ENCODE data around the gene PLXNA4.

The PLXNA4 gene

DNA sequence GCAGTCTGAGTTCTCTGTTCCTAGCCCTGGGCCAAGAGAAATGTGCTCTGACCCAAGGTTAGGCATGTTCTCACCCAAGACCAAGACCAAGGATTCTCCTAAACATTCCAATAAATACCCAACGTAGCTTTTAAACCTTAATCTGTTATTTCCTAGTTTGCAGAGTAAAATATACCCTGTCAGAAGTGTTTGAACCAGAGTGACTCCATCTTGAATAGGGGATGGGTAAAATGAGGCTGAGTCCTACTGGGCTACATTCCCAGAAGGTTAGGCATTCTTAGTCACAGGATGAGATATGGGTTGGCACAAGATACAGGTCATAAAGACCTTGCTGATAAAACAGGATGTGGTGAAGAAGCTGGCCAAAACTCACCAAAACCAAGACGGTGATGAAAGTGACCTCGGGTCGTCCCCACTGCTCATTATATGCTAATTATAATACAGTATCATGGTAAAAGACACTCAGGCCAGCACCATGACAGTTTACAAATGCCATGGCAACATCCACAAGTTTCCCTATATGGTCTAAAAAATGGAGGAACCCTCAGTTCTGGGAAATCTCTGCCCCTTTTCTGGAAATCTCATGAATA is 27.7 kb downstream of the PLXNA4 start:
- TF ChIP-seq CTCF (IDR thresholded peaks at IDR 0.05; ENCODE audit: low read depth, low read length), result no peak
- Histone ChIP-seq H3K36me3 (replicated peaks; ENCODE audit: low read depth, low read length) (no peaks in the 10 kb centered on the region), H3K27ac (ENCODE audit: low read length) (no peak overlapping the region), H3K4me1 (ENCODE audit: low read length) (no peaks in the 10 kb centered on the region), H3K9me3 (ENCODE audit: insufficient read depth, low read length) (no peaks in the 10 kb centered on the region), H3K4me2 (ENCODE audit: low read length) (no peak overlapping the region), H2AFZ (ENCODE audit: low read depth, low read length) (no peak overlapping the region), H3K4me3 (ENCODE audit: low read length) (no peak overlapping the region), H4K20me1 (ENCODE audit: insufficient read depth, low read length) (no peaks in the 10 kb centered on the region), H3K27me3 (ENCODE audit: low read depth, low read length) (peaks cover 22% of the 10 kb centered on the region), H3K79me2 (ENCODE audit: low read length) (no peaks in the 10 kb centered on the region), H3K9ac (ENCODE audit: low read length) (no peak overlapping the region)

DNA sequence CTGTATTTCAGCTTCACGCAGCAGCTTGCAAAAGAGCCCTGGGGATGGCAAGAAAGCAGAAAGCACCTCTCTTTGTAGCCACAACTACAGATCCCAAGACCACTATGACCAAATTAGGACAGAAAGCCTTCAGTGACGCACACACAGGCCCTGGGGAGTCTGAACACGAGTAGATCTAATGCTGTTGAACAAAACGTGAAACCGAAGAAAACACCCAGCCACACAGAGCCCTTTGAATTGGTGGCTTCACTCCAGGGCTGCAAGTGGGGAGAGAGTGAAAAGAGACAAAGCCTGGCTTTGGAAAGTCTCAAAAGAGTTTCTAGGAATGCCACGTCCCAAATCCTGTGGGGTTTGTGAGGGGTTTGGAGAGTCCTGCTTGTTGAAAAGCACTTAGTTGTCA is 28.4 kb downstream of the PLXNA4 start:
- Histone ChIP-seq H3K9me3 (ENCODE audit: insufficient read depth, low read length) (no peaks in the 10 kb centered on the region), H3K27ac (ENCODE audit: low read length) (no peak overlapping the region), H3K27me3 (ENCODE audit: low read depth, low read length) (peaks cover 30% of the 10 kb centered on the region), H2AFZ (ENCODE audit: low read depth, low read length) (no peak overlapping the region), H4K20me1 (ENCODE audit: insufficient read depth, low read length) (no peaks in the 10 kb centered on the region), H3K79me2 (ENCODE audit: low read length) (no peaks in the 10 kb centered on the region), H3K9ac (ENCODE audit: low read length) (no peak overlapping the region), H3K4me2 (ENCODE audit: low read length) (no peak overlapping the region), H3K4me1 (ENCODE audit: low read length) (no peaks in the 10 kb centered on the region), H3K36me3 (replicated peaks; ENCODE audit: low read depth, low read length) (no peaks in the 10 kb centered on the region), H3K4me3 (ENCODE audit: low read length) (no peak overlapping the region)
- TF ChIP-seq CTCF (IDR thresholded peaks at IDR 0.05; ENCODE audit: low read depth, low read length), result no peak
- TF ChIP-seq EZH2phosphoT487 (IDR thresholded peaks at IDR 0.05; ENCODE audit: low read depth), result no peak

DNA sequence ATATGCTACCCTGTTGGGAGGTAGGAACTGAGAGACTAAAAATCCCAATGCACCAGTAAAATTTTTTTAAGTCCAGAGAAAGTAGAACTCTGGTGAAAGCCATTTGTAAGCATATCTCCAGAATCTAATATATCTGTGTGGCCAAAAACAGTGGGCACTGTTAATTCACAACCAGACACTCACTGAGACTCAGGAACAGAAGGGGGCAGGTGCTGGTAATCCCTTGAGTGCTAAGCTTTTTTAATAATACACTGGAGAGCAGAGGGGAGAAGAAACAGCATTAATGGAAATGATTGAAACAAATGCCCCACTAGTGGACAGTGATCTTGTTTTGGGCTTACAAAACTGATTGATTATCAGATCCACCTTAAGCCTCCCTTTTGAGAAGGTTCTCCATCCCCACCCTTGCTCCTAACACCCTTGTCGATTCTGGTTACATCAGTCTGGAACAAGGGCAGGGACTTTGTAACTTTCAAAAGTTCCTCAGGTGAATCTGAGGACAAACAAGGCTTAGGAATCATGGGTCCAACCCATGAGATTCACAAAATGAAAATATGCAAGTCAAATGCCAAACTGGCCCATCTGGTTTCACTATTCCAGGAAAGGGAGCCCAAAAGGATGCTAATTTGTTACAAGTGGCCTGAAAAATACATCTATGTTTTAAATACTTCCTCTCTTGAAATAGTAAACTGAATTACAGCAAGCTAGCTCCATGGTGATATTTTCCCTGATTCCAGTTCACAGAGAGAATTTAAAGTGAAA is 29.7 kb downstream of the PLXNA4 start:
- H3K36me3 ChIP-seq (replicated peaks; ENCODE audit: low read depth, low read length), result no peaks in the 10 kb centered on the region
- no peak overlapping the region for H2AFZ ChIP-seq (ENCODE audit: low read depth, low read length)
- H4K20me1 ChIP-seq (ENCODE audit: insufficient read depth, low read length), result no peaks in the 10 kb centered on the region
- H3K9ac ChIP-seq (ENCODE audit: low read length), result no peak overlapping the region
- H3K27me3 ChIP-seq (ENCODE audit: low read depth, low read length), result peaks cover 39% of the 10 kb centered on the region
- no peaks in the 10 kb centered on the region for H3K79me2 ChIP-seq (ENCODE audit: low read length)
- no peak overlapping the region for H3K4me2 ChIP-seq (ENCODE audit: low read length)
- no peak for TF ChIP-seq EZH2phosphoT487 (IDR thresholded peaks at IDR 0.05; ENCODE audit: low read depth)
- no peak for TF ChIP-seq CTCF (IDR thresholded peaks at IDR 0.05; ENCODE audit: low read depth, low read length)
- no peaks in the 10 kb centered on the region for H3K4me1 ChIP-seq (ENCODE audit: low read length)
- H3K27ac ChIP-seq (ENCODE audit: low read length), result no peak overlapping the region
- H3K4me3 ChIP-seq (ENCODE audit: low read length), result no peak overlapping the region
- H3K9me3 ChIP-seq (ENCODE audit: insufficient read depth, low read length), result no peaks in the 10 kb centered on the region

DNA sequence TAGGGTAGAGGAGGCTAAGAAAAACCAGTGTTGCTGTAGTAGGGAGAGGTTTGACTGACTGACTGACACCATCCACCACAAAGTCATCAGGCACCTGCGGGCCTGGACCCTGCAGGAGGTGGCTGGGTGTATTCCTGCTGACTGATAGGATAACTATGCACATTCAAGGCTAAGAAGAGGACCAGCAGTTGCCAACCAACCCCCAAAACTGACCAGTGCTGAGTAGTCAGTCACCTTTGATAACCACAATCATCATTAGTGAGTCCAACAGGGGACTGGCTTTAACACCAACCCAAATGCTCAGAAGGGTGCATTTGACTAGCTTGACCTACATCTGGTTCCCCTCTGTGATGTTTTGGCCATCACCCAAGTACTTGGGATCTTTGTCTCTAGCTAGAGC is 30.5 kb downstream of the PLXNA4 start:
- Histone ChIP-seq H3K27me3 (ENCODE audit: low read depth, low read length) (peaks cover 44% of the 10 kb centered on the region), H3K36me3 (replicated peaks; ENCODE audit: low read depth, low read length) (no peaks in the 10 kb centered on the region), H3K4me3 (ENCODE audit: low read length) (no peak overlapping the region), H2AFZ (ENCODE audit: low read depth, low read length) (no peak overlapping the region), H3K9me3 (ENCODE audit: insufficient read depth, low read length) (no peaks in the 10 kb centered on the region), H4K20me1 (ENCODE audit: insufficient read depth, low read length) (no peaks in the 10 kb centered on the region), H3K79me2 (ENCODE audit: low read length) (no peaks in the 10 kb centered on the region), H3K4me2 (ENCODE audit: low read length) (no peak overlapping the region), H3K9ac (ENCODE audit: low read length) (no peak overlapping the region), H3K27ac (ENCODE audit: low read length) (no peak overlapping the region), H3K4me1 (ENCODE audit: low read length) (no peaks in the 10 kb centered on the region)
- no peak for TF ChIP-seq CTCF (IDR thresholded peaks at IDR 0.05; ENCODE audit: low read depth, low read length)
- no peak for TF ChIP-seq EZH2phosphoT487 (IDR thresholded peaks at IDR 0.05; ENCODE audit: low read depth)
